Hepatocyte (in vitro differentiated cells): ENCODE measurements around the gene TEKT3. TPM values are rescaled to one million over a fixed set of nuclear protein-coding genes. Genes with fewer than 3 reads are reported as not detected.
A peak's percentile ranks its signal among the peaks of the same experiment; 100 is the strongest.

Experiments used
- DNase-seq: peaks from one replicate; pipeline ENCODE4 v3.0.0-alpha.2; 2016; ENCODE audit warnings: low spot score
- H2AFZ ChIP-seq: fragments of 200-600 bp; sonication (generic); 2 replicates; pipeline ENCODE4 v1.6.0; 2016; ENCODE audit warnings: antibody characterized with exemption, mild to moderate bottlenecking
- H3K27ac ChIP-seq: fragments of 200-600 bp; sonication (generic); 2 replicates; pipeline ENCODE4 v1.5.1; 2016; ENCODE audit warnings: mild to moderate bottlenecking
- H3K27me3 ChIP-seq: fragments of 200-600 bp; sonication (generic); 2 replicates; pipeline ENCODE4 v1.6.1; 2016
- H3K36me3 ChIP-seq: fragments of 200-600 bp; sonication (generic); replicated peaks from 2 replicates; pipeline ENCODE4 v1.5.1; 2016; ENCODE audit warnings: low read depth; ENCODE audit not compliant: insufficient read depth
- H3K4me1 ChIP-seq: fragments of 200-600 bp; sonication (generic); 2 replicates; pipeline ENCODE4 v1.5.1; 2016; ENCODE audit warnings: mild to moderate bottlenecking, moderate library complexity; ENCODE audit not compliant: insufficient read depth
- H3K4me2 ChIP-seq: fragments of 200-600 bp; sonication (generic); 2 replicates; pipeline ENCODE4 v1.6.0; 2016
- H3K4me3 ChIP-seq: fragments of 200-600 bp; sonication (generic); 2 replicates; pipeline ENCODE4 v1.5.1; 2016; ENCODE audit warnings: mild to moderate bottlenecking
- H3K79me2 ChIP-seq: fragments of 200-600 bp; sonication (generic); 2 replicates; pipeline ENCODE4 v1.6.0; 2017; ENCODE audit warnings: mild to moderate bottlenecking
- H3K9me2 ChIP-seq: fragments of 200-600 bp; sonication (generic); replicated peaks from 2 replicates; pipeline ENCODE4 v1.6.0; 2017; ENCODE audit warnings: mild to moderate bottlenecking; ENCODE audit not compliant: insufficient read depth
- H3K9me3 ChIP-seq: fragments of 200-600 bp; sonication (generic); 2 replicates; pipeline ENCODE4 v1.5.1; 2016; ENCODE audit warnings: low read depth, mild to moderate bottlenecking
- H4K20me1 ChIP-seq: fragments of 200-600 bp; sonication (generic); 2 replicates; pipeline ENCODE4 v1.6.0; 2016; ENCODE audit warnings: mild to moderate bottlenecking; ENCODE audit not compliant: insufficient read depth, poor library complexity, severe bottlenecking
- EZH2 ChIP-seq: fragments of 200-600 bp; sonication (generic); IDR thresholded peaks from 2 replicates; pipeline ENCODE4 v1.6.1; 2016; ENCODE audit warnings: antibody characterized with exemption, mild to moderate bottlenecking, borderline replicate concordance
- EZH2phosphoT487 ChIP-seq: fragments of 200-600 bp; sonication (generic); IDR thresholded peaks from one replicate; pipeline ENCODE4 v1.6.1; 2018; ENCODE audit warnings: antibody characterized with exemption, mild to moderate bottlenecking, low read depth, moderate library complexity; ENCODE audit not compliant: unreplicated experiment, severe bottlenecking
- WGBS: methylation state at CpG from one replicate; pipeline ENCODE4 v1.1.6; 2016; ENCODE audit warnings: low lambda C conversion rate; ENCODE audit errors: missing lambda C conversion rate; 5-methylcytosine and 5-hydroxymethylcytosine counted together
- polyA plus RNA-seq: library from polyadenylated mRNA; unstranded; fragments of >200 nt; fragmentation: Nextera tagmentation; extraction: Ambion mirVana; gene quantifications from 2 replicates; pipeline ENCODE4 v1.2.1, GENCODE V29; 2016
- total RNA-seq: library from RNA; depleted of rRNA; stranded (reverse); fragments of >200 nt; gene quantifications from 2 replicates; pipeline ENCODE4 v1.2.3, GENCODE V29; 2014
- TF ChIP-seq, protein P1 (sequence below): fragments of 200-600 bp; sonication (generic); IDR thresholded peaks from 2 replicates; pipeline ENCODE4 v1.5.1; 2016; ENCODE audit warnings: antibody characterized with exemption, mild to moderate bottlenecking; ENCODE audit not compliant: poor library complexity

TEKT3 gene
- total and polyA plus RNA-seq, 2 experiments from 2014 or later, result 0.45 to 1.9 TPM

DNA sequence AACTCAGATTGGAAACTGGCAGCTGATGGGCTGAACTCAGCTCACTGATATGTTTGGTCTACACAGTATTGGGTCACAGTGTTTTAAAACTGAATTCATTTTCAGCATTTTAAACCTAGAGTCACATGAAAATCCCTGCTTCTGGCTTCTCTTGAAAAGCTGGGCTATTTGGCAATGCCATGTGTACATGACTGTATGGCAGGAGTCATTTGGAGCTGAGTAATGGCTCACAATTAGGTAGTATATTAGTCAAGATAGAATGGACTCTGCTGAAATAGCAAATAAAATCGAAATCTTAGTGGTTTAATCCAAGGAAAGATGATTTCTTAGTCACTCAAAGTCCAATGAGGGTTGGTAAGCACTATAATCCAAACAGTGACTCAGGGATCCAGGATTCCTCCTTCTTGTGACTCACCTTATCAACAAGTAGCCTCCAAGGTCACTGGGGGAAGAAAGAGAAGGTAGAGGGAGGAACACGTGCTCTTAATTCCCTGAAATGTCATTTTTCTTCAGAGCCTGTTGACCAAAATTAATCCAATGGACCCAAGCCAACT, 62.4 kb downstream of the TEKT3 start:
- Histone ChIP-seq H3K4me2 (peak overlapping the region; percentile 43), H3K79me2 (no peaks in the 10 kb centered on the region), H4K20me1 (no peaks in the 10 kb centered on the region), H2AFZ (no peak overlapping the region), H3K9me2 (no peaks in the 10 kb centered on the region), H3K9me3 (no peaks in the 10 kb centered on the region), H3K4me3 (no peak overlapping the region), H3K36me3 (no peaks in the 10 kb centered on the region), H3K4me1 (no peaks in the 10 kb centered on the region), H3K27ac (peak overlapping the region; percentile 58), H3K27me3 (no peaks in the 10 kb centered on the region)
- no peak for TF ChIP-seq EZH2phosphoT487
- TF ChIP-seq, protein P1, sequence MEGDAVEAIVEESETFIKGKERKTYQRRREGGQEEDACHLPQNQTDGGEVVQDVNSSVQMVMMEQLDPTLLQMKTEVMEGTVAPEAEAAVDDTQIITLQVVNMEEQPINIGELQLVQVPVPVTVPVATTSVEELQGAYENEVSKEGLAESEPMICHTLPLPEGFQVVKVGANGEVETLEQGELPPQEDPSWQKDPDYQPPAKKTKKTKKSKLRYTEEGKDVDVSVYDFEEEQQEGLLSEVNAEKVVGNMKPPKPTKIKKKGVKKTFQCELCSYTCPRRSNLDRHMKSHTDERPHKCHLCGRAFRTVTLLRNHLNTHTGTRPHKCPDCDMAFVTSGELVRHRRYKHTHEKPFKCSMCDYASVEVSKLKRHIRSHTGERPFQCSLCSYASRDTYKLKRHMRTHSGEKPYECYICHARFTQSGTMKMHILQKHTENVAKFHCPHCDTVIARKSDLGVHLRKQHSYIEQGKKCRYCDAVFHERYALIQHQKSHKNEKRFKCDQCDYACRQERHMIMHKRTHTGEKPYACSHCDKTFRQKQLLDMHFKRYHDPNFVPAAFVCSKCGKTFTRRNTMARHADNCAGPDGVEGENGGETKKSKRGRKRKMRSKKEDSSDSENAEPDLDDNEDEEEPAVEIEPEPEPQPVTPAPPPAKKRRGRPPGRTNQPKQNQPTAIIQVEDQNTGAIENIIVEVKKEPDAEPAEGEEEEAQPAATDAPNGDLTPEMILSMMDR, result no peak
- TF ChIP-seq EZH2, result no peak
- 56% methylated on average over 2 of the region's 2 CpGs for WGBS
- DNase-seq, result peak; percentile 55

- Histone ChIP-seq H3K4me1 (no peaks in the 10 kb centered on the region), H3K27me3 (no peaks in the 10 kb centered on the region), H3K9me2 (no peaks in the 10 kb centered on the region), H3K4me2 (peak overlapping the region; percentile 43), H3K4me3 (no peak overlapping the region), H3K79me2 (no peaks in the 10 kb centered on the region), H2AFZ (no peak overlapping the region), H4K20me1 (no peaks in the 10 kb centered on the region), H3K27ac (peak overlapping the region; percentile 58), H3K36me3 (no peaks in the 10 kb centered on the region), H3K9me3 (no peaks in the 10 kb centered on the region)
- TF ChIP-seq EZH2phosphoT487 (no peak), EZH2 (no peak)
- TF ChIP-seq, protein P1, result no peak
- no peak for DNase-seq
- 40% methylated on average over 6 of the region's 6 CpGs for WGBS
These were observed 63.0 kb downstream of the TEKT3 start for GRCh38 chr17:15278380-15278779.

GRCh38 chr17:15274017-15274416, 67.4 kb downstream of the TEKT3 start:
- Histone ChIP-seq H3K4me1 (no peaks in the 10 kb centered on the region), H4K20me1 (no peaks in the 10 kb centered on the region), H2AFZ (no peak overlapping the region), H3K27me3 (no peaks in the 10 kb centered on the region), H3K79me2 (no peaks in the 10 kb centered on the region), H3K27ac (no peak overlapping the region), H3K9me2 (no peaks in the 10 kb centered on the region), H3K4me3 (no peak overlapping the region), H3K36me3 (no peaks in the 10 kb centered on the region), H3K9me3 (no peaks in the 10 kb centered on the region), H3K4me2 (no peak overlapping the region)
- no peak for DNase-seq
- TF ChIP-seq, protein P1, result no peak
- no peak for TF ChIP-seq EZH2phosphoT487
- TF ChIP-seq EZH2, result no peak
- WGBS, result 98% methylated on average over 3 of the region's 3 CpGs
